Measurements from ENCODE around the gene FMNL1. TPM values are rescaled to one million over a fixed set of nuclear protein-coding genes. Genes with fewer than 3 reads are reported as not detected.

The FMNL1 gene
- total RNA-seq, 2 experiments from 2014 or later: 408 to 411 TPM

DNA sequence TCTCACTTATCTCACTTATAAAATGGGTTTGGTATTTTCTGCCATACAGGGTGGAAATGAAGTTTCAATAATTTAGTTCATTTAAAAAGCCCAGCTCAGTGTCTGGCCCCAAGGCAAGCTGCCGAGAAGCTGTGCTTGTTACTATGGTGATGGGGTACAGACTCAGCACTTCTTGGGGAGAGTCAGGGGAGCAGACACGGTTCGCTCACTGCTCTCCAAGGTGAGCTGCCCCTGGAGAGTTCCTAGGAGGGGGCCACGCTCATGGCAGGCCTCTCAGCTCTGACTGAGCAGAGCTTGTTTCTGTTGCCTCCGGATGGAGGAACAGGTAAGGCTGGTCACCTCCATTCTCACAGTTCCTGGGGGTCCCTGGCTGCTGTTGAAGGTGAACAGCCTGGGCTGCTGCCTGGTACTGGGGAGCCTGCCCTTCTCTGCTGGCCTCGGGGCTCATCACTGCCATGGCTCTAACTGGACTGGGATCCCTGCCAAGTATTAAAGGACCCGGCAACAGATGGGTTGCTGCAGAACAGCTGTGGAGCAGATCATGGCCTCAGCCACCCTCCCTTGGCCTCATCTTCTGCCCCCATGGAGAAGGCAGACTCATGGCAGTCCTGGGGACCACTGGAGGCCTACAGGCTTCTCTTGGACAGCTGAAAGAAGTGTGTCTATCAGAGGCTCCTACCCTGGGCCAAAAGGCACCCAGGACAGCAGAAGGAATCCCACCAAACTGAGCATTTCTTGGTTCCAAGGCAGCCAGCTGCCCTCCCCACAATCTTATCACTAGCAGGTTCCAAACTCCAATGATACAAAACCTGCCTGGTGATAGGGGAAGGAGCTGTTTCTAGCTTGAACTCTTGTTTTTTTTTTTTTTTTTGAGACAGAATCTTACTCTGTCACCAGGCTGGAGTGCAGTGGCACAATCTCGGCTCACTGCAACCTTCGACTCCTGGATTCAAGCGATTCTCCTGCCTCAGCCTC is 66.1 kb downstream of the FMNL1 start:
- H3K27me3 Mint-ChIP-seq: no peaks in the 10 kb centered on the region
- POLR2A ChIA-PET: interaction anchor here (1.6 kb wide), 2 partner anchors 12 to 29 kb away, joined by 4 to 5 read pairs; partner anchors contain the start of gene MAP3K14
- DNase-seq: no peak
- peaks cover 23% of the 10 kb centered on the region for H3K36me3 Mint-ChIP-seq
- H3K4me3 Mint-ChIP-seq: no peak overlapping the region
- no peak overlapping the region for H3K27ac Mint-ChIP-seq
- no peak for ATAC-seq (ENCODE audit: low read depth)
- H3K4me1 Mint-ChIP-seq: peaks cover 36% of the 10 kb centered on the region
- H3K9me3 Mint-ChIP-seq: no peaks in the 10 kb centered on the region

DNA sequence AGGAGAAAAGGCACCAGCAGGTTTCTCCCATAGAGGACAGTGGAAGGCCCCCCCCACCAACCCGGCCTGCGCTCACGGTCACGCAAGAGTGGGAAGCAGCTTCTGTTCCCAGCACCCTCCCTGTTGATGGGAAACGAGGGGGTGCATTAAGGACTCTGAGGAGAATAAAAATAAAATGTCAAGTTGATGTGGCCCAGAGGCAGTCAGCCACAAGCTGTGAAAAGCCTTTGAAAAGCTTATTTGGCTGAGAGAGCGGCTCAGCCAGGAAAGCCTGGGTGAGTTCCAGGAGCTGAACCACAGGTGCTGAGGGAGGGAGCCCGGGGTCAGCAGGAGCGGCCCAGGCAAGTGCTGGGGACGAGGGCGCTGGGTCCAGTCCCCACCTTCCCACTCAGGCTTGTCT is 67.1 kb downstream of the FMNL1 start:
- POLR2A ChIA-PET: no interaction called here
- Mint-ChIP-seq H3K36me3 (peaks cover 20% of the 10 kb centered on the region), H3K27me3 (no peaks in the 10 kb centered on the region)

DNA sequence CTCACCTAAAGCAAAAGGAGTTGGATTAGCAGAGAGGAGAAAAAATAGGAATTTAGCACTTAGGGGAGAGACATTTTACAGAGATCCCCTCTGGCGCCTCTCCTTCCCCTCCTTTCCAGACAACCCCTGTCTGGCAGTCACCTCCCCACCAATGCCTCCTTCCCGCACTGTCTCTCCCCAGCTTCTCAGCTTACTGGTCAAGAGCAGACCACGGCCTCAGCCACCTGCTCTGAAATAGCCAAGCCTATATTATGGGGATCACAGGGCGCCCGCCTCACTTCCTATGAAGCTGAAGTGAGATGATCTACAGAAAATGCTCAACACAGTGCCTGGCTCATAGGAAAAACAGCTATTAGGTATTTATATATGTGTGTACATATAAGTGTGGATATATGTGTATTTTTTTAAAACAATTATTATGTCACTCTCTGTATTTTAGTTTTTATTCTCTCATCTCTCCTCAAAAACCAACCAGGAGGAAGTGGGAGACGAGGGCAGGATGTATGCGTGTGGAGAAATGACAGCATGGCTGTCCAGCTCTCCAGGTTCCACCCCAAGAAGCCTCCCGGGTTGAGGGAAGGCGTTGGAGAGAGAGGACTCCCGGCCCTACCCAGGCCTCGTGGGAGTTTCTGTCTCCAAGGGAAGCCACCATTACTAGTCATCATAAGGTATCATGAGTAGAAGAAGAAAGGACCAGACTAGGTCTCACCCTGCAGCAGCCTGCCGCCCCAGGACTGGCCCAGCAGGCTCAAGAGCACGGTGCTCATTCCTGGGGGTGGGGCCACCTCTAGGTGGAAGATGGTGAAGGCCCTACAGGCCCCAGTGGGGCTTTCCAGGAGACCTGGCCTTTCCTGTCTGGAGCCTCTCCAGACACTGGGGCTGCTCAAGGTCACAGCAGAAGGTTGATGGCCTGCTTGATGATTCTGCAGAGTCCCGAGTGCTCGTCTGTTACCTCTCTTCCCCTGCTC is 67.9 kb downstream of the FMNL1 start:
- DNase-seq: no peak
- POLR2A ChIA-PET: interaction anchor here (1.2 to 1.3 kb wide), 2 partner anchors 13 to 28 kb away, joined by 3 read pairs; partner anchors contain the start of gene MAP3K14
- Mint-ChIP-seq H3K27ac (peak overlapping the region; percentile 72), H3K9me3 (no peaks in the 10 kb centered on the region), H3K4me1 (peaks cover 36% of the 10 kb centered on the region), H3K27me3 (no peaks in the 10 kb centered on the region), H3K4me3 (no peak overlapping the region), H3K36me3 (peaks cover 14% of the 10 kb centered on the region)
- ATAC-seq (ENCODE audit: low read depth): no peak

More for the DNA sequence above, 67.1 kb downstream of the FMNL1 start:
- Mint-ChIP-seq H3K4me1 (peaks cover 36% of the 10 kb centered on the region), H3K4me3 (no peak overlapping the region), H3K27ac (peak overlapping the region; percentile 56), H3K9me3 (no peaks in the 10 kb centered on the region)
- ATAC-seq (ENCODE audit: low read depth) (no peak), DNase-seq (no peak)

GRCh38 chr17:45290269-45290765 is 68.6 kb downstream of the FMNL1 start:
- Mint-ChIP-seq H3K36me3 (peaks cover 13% of the 10 kb centered on the region), H3K27ac (peak overlapping the region; percentile 61), H3K9me3 (no peaks in the 10 kb centered on the region), H3K27me3 (no peaks in the 10 kb centered on the region), H3K4me1 (peaks cover 36% of the 10 kb centered on the region), H3K4me3 (no peak overlapping the region)
- POLR2A ChIA-PET: interaction anchor here (1.2 to 1.3 kb wide), 2 partner anchors 12 to 27 kb away, joined by 3 read pairs; partner anchors contain the start of gene MAP3K14
- ATAC-seq (ENCODE audit: low read depth) (no peak), DNase-seq (no peak)

DNA sequence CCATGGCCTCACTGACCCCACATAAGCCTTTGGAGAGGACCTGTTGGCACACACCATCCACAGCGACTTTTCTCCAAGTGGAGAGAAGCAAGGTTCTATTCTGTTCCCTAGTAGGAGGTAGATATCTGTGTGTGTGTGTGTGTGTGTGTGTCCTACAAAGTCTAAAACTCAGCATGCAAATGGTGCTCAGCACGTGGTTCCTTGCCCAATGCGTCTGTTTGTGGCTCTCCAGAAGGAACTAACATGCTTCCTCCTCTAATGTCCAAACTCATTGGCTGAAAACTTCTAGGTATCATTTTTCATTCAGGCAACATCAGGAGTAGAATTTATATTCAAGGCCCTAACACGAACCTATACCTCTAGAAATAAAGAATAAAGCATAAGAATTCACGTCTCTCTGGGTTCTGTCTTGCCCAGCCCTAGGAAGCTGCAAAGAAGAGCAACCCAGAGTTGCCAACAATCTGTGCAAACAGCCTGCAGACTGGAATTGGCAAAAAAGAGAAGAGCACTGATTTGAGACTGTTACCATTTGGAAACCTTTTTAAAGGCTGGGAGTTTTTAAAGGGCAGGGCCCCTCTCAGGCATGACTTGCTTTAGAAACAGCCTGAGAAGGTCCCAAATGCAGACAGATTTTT is 69.6 kb downstream of the FMNL1 start:
- H3K36me3 Mint-ChIP-seq: peaks cover 14% of the 10 kb centered on the region
- DNase-seq (no peak), ATAC-seq (ENCODE audit: low read depth) (no peak)
- H3K27ac Mint-ChIP-seq: peak overlapping the region; percentile 68
- H3K4me1 Mint-ChIP-seq: peaks cover 45% of the 10 kb centered on the region
- H3K9me3 Mint-ChIP-seq: no peaks in the 10 kb centered on the region
- no peak overlapping the region for H3K4me3 Mint-ChIP-seq
- H3K27me3 Mint-ChIP-seq: no peaks in the 10 kb centered on the region
- POLR2A ChIA-PET: interaction anchor here (0.9 to 1.7 kb wide), 2 partner anchors 25 to 43 kb away, joined by 3 to 5 read pairs; no protein-coding TSS in a partner anchor

DNA sequence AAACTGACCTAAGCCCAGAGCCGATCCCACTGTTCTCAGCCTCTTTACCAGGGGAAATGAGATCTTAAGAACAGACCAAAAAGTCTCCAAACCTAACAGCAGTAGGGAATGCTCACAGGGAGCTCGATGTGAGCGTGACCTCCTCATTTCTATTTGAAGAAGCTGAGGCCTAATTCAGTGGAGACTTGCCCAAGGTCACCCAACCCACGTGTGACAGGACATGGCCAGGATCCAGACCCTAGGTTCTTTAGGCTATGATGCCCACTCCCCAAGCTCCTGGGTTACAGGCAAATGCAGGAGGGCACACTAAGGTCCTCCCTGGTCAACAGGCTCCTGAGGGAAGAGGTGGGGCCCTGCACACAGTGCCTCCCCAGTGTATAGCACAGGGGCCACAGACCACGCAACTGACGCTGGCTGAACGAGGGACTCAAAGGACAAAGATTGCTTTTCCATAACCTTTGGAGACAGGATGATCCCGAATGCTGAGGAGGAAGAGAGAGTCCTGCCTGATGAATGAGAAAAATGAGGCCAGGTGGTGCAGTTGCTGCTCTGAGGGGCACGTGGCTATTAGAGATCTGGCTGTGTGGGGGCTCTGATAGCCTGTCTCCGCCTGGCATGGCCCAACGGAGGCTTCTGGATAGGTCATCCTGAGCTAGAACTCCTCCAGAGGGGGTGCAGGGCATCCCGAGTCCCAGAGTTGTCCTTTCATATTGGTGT is 71.2 kb downstream of the FMNL1 start:
- Mint-ChIP-seq H3K27ac (peak overlapping the region; percentile 13), H3K9me3 (no peaks in the 10 kb centered on the region), H3K4me1 (peaks cover 58% of the 10 kb centered on the region), H3K4me3 (no peak overlapping the region), H3K27me3 (no peaks in the 10 kb centered on the region), H3K36me3 (peaks cover 20% of the 10 kb centered on the region)
- ATAC-seq (ENCODE audit: low read depth) (no peak), DNase-seq (no peak)
- POLR2A ChIA-PET: interaction anchor here (0.6 to 1.7 kb wide), 3 partner anchors 10 to 45 kb away, joined by 3 to 6 read pairs (median 5); partner anchors contain the start of gene MAP3K14

DNA sequence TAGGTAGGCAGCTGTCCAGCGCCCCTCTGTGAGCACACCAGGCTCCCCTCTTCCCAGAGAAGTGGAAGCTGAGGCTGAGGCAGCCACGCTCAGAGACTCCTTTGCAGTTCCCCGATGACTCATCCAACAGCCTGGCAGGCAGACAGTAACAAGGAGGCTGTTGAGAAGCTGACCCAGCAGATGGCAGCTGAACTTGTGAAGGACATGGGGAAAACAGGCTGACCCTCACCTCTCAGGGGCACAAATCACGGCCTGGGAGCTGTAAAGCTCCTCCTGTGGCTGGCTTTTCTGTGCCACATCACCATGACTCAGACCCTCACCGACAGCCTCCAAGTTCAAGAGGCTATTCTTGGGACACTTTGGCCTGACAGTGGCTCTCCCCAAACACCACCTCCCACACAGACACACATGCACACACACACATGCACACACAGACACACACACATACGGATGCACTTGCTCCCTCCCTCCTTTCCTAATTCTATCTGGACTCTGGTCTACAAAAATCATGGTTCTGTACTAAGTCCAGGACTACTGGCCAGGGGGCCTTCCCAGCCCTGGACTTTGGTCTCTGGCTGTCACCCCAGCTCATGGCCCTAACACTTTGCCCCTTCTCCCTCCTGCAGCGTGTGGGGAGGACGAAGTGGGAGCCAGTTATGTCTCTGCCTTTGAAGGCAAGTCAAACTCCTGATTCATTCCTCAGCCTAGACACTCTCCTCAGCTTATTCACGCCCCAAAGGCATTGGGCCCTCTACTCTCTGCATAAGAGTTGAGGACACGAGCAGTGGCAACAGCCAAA is 71.9 kb downstream of the FMNL1 start:
- no peak overlapping the region for H3K4me3 Mint-ChIP-seq
- no peaks in the 10 kb centered on the region for H3K9me3 Mint-ChIP-seq
- DNase-seq (no peak), ATAC-seq (ENCODE audit: low read depth) (no peak)
- H3K27me3 Mint-ChIP-seq: no peaks in the 10 kb centered on the region
- H3K4me1 Mint-ChIP-seq: peaks cover 63% of the 10 kb centered on the region
- peak overlapping the region; percentile 71 for H3K27ac Mint-ChIP-seq
- POLR2A ChIA-PET: interaction anchor here (1.7 kb wide), 1 partner anchor 45 kb away, joined by 5 read pairs; no protein-coding TSS in a partner anchor
- H3K36me3 Mint-ChIP-seq: peaks cover 27% of the 10 kb centered on the region

GRCh38 chr17:45294506-45294905 is 72.8 kb downstream of the FMNL1 start:
- Mint-ChIP-seq H3K9me3 (no peaks in the 10 kb centered on the region), H3K36me3 (peaks cover 31% of the 10 kb centered on the region), H3K4me1 (peaks cover 70% of the 10 kb centered on the region), H3K27ac (no peak overlapping the region), H3K27me3 (no peaks in the 10 kb centered on the region), H3K4me3 (no peak overlapping the region)
- ATAC-seq (ENCODE audit: low read depth) (no peak), DNase-seq (no peak)
- POLR2A ChIA-PET: no interaction called here

DNA sequence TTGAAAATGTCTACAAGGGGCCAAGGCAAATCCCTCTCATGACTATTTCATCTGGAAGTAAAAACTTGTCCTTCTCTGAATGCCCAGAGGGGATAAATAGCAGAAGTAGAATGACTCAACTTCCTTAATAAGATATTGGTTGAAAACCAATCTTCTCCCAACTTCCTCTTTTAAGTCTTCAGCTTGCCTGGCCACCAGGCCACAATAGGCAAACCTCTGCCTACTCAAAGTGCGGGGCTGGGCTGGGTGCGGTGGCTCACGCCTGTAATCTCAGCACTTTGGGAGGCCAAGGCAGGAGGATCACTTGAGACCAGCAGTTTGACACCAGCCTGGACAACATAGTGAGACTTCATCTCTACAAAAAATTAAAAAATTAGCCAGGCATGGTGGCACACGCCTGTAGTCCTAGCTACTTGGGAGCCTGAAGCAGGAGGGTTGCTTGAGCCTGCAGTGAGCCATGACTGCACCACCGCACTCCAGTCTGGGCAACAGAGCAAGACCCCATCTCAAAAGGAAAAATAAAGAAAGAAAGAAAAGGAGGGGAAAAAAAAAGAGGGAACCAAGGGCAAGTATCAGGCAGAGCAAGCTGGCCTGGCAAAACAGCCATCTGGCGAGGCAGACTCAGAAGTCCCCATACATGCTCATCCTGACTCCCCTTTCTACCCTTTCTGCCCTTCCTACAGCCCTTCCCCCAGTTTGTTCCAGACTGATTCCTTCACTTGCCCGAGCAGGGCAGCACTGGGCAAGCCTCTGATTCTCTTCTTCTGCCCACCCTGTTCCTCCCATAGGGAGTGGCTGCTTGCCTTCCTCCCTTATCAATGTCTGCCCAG is 74.5 kb downstream of the FMNL1 start:
- peak; percentile 23 for ATAC-seq (ENCODE audit: low read depth)
- POLR2A ChIA-PET: interaction anchor here (0.8 kb wide), 1 partner anchor 21 kb away, joined by 3 read pairs; the partner anchor contains the start of gene MAP3K14

DNA sequence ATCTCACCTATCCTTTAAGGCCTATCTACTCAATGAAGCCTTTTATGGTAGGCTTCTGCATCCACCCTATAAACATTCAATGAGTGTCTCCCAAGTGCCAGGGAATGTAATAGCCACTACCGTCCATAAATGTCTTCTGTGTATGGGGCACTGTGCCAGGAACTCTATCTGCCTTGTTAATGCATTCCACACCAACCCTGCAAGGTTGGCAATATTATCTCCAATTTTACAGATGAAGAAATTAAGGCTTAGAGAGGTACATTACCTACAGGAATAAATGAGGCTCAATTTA is 75.1 kb downstream of the FMNL1 start:
- Mint-ChIP-seq H3K4me3 (peak overlapping the region; percentile 43), H3K27me3 (no peaks in the 10 kb centered on the region), H3K9me3 (no peaks in the 10 kb centered on the region), H3K36me3 (peaks cover 30% of the 10 kb centered on the region), H3K27ac (peak overlapping the region; percentile 83), H3K4me1 (peaks cover 65% of the 10 kb centered on the region)
- POLR2A ChIA-PET: no interaction called here
- DNase-seq (no peak), ATAC-seq (ENCODE audit: low read depth) (no peak)

More for the DNA sequence above, 74.5 kb downstream of the FMNL1 start:
- no peak for DNase-seq
- Mint-ChIP-seq H3K4me3 (peak overlapping the region; percentile 43), H3K27me3 (no peaks in the 10 kb centered on the region), H3K27ac (peak overlapping the region; percentile 83), H3K9me3 (no peaks in the 10 kb centered on the region), H3K4me1 (peaks cover 66% of the 10 kb centered on the region), H3K36me3 (peaks cover 30% of the 10 kb centered on the region)
